ENCODE results near the gene EML4. TPM values are rescaled to one million over a fixed set of nuclear protein-coding genes. Genes with fewer than 3 reads are reported as not detected.

The EML4 gene
- polyA plus RNA-seq, 1 experiment, result 19.1 TPM

- H3K27me3 ChIP-seq (ENCODE audit: control insufficient read depth, insufficient read depth, low read length), result no peaks in the 10 kb centered on the region
- DNase-seq (ENCODE audit: low read depth), result no peak
- TF ChIP-seq, protein P1, sequence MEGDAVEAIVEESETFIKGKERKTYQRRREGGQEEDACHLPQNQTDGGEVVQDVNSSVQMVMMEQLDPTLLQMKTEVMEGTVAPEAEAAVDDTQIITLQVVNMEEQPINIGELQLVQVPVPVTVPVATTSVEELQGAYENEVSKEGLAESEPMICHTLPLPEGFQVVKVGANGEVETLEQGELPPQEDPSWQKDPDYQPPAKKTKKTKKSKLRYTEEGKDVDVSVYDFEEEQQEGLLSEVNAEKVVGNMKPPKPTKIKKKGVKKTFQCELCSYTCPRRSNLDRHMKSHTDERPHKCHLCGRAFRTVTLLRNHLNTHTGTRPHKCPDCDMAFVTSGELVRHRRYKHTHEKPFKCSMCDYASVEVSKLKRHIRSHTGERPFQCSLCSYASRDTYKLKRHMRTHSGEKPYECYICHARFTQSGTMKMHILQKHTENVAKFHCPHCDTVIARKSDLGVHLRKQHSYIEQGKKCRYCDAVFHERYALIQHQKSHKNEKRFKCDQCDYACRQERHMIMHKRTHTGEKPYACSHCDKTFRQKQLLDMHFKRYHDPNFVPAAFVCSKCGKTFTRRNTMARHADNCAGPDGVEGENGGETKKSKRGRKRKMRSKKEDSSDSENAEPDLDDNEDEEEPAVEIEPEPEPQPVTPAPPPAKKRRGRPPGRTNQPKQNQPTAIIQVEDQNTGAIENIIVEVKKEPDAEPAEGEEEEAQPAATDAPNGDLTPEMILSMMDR (IDR thresholded peaks at IDR 0.05; ENCODE audit: insufficient read depth, low read depth, low read length), result no peak
- ChIA-PET CTCF (interaction anchor here (0.6 to 0.9 kb wide), 2 partner anchors 67 to 144 kb away, joined by 3 to 6 read pairs; no protein-coding TSS in a partner anchor), POLR2A (no interaction called here)
- H3K4me3 ChIP-seq (ENCODE audit: low read depth, low read length), result no peak overlapping the region
- H3K36me3 ChIP-seq (ENCODE audit: control insufficient read depth, insufficient read depth, low read length), result no peaks in the 10 kb centered on the region
Observed at GRCh38 chr2:42239811-42240210, 70.7 kb downstream of the EML4 start.

- Histone ChIP-seq H3K36me3 (ENCODE audit: control insufficient read depth, insufficient read depth, low read length) (no peaks in the 10 kb centered on the region), H3K4me3 (ENCODE audit: low read depth, low read length) (no peak overlapping the region), H3K27me3 (ENCODE audit: control insufficient read depth, insufficient read depth, low read length) (no peaks in the 10 kb centered on the region)
- POLR2A ChIA-PET, result no interaction called here
- CTCF ChIA-PET, result interaction anchor here (1.0 to 2.4 kb wide), 2 partner anchors 145 to 146 kb away, joined by 6 to 7 read pairs; no protein-coding TSS in a partner anchor
- no peak for DNase-seq (ENCODE audit: low read depth)
- TF ChIP-seq, protein P1 (IDR thresholded peaks at IDR 0.05; ENCODE audit: insufficient read depth, low read depth, low read length), result no peak
Observed at GRCh38 chr2:42241517-42241916, 72.4 kb downstream of the EML4 start.

DNA sequence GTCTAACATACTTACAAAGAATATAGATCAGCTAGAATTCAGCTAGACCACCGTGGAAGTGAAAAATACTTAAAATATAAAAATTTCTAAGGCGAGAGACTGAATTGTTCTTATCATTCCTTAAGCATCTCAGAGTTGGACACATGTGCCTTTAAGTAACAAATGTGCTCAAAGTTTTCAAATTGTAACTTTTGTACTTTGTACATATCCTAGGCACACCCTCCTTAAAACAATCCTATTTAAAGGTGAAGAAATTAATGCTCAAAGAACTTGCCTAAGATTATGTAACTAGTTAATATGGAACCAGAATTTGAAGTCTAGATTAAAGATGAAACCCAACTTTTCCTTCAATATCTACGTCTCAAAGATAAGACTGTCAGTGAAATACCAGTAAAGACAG is 74.1 kb downstream of the EML4 start:
- H3K36me3 ChIP-seq (ENCODE audit: control insufficient read depth, insufficient read depth, low read length), result no peaks in the 10 kb centered on the region
- no peak overlapping the region for H3K4me3 ChIP-seq (ENCODE audit: low read depth, low read length)
- ChIA-PET POLR2A (no interaction called here), CTCF (interaction anchor here (1.6 to 2.4 kb wide), 2 partner anchors 14 to 148 kb away, joined by 3 to 6 read pairs; no protein-coding TSS in a partner anchor)
- TF ChIP-seq, protein P1 (IDR thresholded peaks at IDR 0.05; ENCODE audit: insufficient read depth, low read depth, low read length), result no peak
- no peaks in the 10 kb centered on the region for H3K27me3 ChIP-seq (ENCODE audit: control insufficient read depth, insufficient read depth, low read length)
- DNase-seq (ENCODE audit: low read depth), result no peak

DNA sequence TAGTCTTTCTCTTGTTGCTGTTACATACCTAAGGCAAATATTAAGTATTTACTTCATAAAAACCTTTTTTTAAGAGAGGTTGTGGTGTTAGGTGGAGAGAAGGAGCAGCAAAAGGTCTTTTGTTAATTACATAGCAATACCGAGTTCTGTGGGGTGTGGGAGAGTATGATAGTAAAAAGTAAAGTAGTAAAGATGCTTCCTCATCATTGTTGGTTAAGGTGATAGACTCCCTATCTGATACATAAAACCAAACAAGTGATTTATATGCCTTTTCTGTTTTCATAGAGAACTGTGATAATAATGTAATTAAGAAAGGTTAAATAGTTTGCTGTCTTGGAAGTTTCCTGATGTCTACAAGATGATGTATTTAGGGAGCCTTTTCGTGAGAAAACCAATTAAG is 75.4 kb downstream of the EML4 start:
- ChIA-PET CTCF (no interaction called here), POLR2A (no interaction called here)
- TF ChIP-seq, protein P1 (IDR thresholded peaks at IDR 0.05; ENCODE audit: insufficient read depth, low read depth, low read length), result no peak
- Histone ChIP-seq H3K4me3 (ENCODE audit: low read depth, low read length) (no peak overlapping the region), H3K36me3 (ENCODE audit: control insufficient read depth, insufficient read depth, low read length) (no peaks in the 10 kb centered on the region), H3K27me3 (ENCODE audit: control insufficient read depth, insufficient read depth, low read length) (no peaks in the 10 kb centered on the region)
- DNase-seq (ENCODE audit: low read depth), result no peak

GRCh38 chr2:42245396-42245795 is 76.2 kb downstream of the EML4 start:
- ChIA-PET POLR2A (no interaction called here), CTCF (interaction anchor here (1.1 kb wide), 1 partner anchor 16 kb away, joined by 3 read pairs; no protein-coding TSS in a partner anchor)
- H3K27me3 ChIP-seq (ENCODE audit: control insufficient read depth, insufficient read depth, low read length), result no peaks in the 10 kb centered on the region
- no peak overlapping the region for H3K4me3 ChIP-seq (ENCODE audit: low read depth, low read length)
- TF ChIP-seq, protein P1 (IDR thresholded peaks at IDR 0.05; ENCODE audit: insufficient read depth, low read depth, low read length), result no peak
- no peak for DNase-seq (ENCODE audit: low read depth)
- no peaks in the 10 kb centered on the region for H3K36me3 ChIP-seq (ENCODE audit: control insufficient read depth, insufficient read depth, low read length)

Data from BJ (cell line).